Measurements from ENCODE around the gene GBX1. TPM values are rescaled to one million over a fixed set of nuclear protein-coding genes. Genes with fewer than 3 reads are reported as not detected.

GBX1 gene
- polyA plus RNA-seq, 1 donor (not counting 4 experiments of a cell fraction or from before 2014, with no cell fraction given), result not detected

DNA sequence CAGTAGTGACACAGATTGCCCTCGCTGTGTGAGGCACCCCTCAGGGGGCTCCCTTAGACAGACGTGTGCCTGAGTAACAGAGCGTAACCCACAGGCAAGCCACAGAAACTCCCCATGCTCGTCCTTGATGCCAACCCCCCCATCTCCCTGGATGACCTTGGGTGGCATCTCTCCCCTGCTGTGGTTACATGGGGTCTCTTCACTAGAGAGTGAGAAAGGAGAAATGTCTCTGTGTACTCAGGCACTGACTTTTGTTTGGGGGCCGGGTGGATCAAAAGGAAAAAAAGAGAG lies 20.7 kb upstream of the GBX1 start:
- Histone ChIP-seq H3K36me3 (ENCODE audit: control insufficient read depth in 2 of 2, extremely low read depth in 1 of 2, insufficient read depth in 2 of 2, low read length in 2 of 2) (no peaks in the 10 kb centered on the region), H3K4me2 (ENCODE audit: control insufficient read depth, extremely low read depth, insufficient read depth, low read depth, low read length) (no peak overlapping the region), H3K4me1 (ENCODE audit: control insufficient read depth, extremely low read depth, insufficient read depth, low read length) (no peaks in the 10 kb centered on the region), H3K9ac (ENCODE audit: control insufficient read depth, extremely low read depth, insufficient read depth, low read length) (no peak overlapping the region), H2AFZ (ENCODE audit: control insufficient read depth, low read length) (no peak overlapping the region), H3K9me3 (ENCODE audit: control insufficient read depth, low read depth, low read length) (no peaks in the 10 kb centered on the region), H4K20me1 (ENCODE audit: control insufficient read depth, extremely low read depth, insufficient read depth, low read length) (no peaks in the 10 kb centered on the region), H3K79me2 (ENCODE audit: control insufficient read depth, insufficient read depth, low read length) (no peaks in the 10 kb centered on the region), H3K9me1 (ENCODE audit: control insufficient read depth, extremely low read depth, insufficient read depth, low read length) (no peaks in the 10 kb centered on the region), H3K27ac (ENCODE audit: control insufficient read depth, insufficient read depth, low read length) (no peak overlapping the region), H3K4me3 (ENCODE audit: control insufficient read depth in 2 of 3, extremely low read depth in 1 of 3, insufficient read depth in 2 of 3, low read depth in 1 of 3, low read length in 3 of 3) (no peak overlapping the region), H3K27me3 (ENCODE audit: control insufficient read depth, extremely low read depth, insufficient read depth, low read length) (peaks cover 21% of the 10 kb centered on the region)
- TF ChIP-seq EZH2 (IDR thresholded peaks at IDR 0.05; ENCODE audit: low read length), result no peak
- TF ChIP-seq, protein P1, sequence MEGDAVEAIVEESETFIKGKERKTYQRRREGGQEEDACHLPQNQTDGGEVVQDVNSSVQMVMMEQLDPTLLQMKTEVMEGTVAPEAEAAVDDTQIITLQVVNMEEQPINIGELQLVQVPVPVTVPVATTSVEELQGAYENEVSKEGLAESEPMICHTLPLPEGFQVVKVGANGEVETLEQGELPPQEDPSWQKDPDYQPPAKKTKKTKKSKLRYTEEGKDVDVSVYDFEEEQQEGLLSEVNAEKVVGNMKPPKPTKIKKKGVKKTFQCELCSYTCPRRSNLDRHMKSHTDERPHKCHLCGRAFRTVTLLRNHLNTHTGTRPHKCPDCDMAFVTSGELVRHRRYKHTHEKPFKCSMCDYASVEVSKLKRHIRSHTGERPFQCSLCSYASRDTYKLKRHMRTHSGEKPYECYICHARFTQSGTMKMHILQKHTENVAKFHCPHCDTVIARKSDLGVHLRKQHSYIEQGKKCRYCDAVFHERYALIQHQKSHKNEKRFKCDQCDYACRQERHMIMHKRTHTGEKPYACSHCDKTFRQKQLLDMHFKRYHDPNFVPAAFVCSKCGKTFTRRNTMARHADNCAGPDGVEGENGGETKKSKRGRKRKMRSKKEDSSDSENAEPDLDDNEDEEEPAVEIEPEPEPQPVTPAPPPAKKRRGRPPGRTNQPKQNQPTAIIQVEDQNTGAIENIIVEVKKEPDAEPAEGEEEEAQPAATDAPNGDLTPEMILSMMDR (optimal IDR thresholded peaks at IDR 0.05 in 1 of 3, IDR thresholded peaks at IDR 0.05 in 1 of 3, conservative IDR thresholded peaks at IDR 0.05 in 1 of 3; ENCODE audit: extremely low read depth in 1 of 3, insufficient read depth in 2 of 3, low read length in 3 of 3), result no peak
- no peak for DNase-seq (ENCODE audit: low read depth, low spot score)
- no peak for FAIRE-seq
- dilution Hi-C loops (cut with MboI; ENCODE audit: extremely low pct_ligation_motif_present, low sequenced_read_pairs), result no loop called here

DNA sequence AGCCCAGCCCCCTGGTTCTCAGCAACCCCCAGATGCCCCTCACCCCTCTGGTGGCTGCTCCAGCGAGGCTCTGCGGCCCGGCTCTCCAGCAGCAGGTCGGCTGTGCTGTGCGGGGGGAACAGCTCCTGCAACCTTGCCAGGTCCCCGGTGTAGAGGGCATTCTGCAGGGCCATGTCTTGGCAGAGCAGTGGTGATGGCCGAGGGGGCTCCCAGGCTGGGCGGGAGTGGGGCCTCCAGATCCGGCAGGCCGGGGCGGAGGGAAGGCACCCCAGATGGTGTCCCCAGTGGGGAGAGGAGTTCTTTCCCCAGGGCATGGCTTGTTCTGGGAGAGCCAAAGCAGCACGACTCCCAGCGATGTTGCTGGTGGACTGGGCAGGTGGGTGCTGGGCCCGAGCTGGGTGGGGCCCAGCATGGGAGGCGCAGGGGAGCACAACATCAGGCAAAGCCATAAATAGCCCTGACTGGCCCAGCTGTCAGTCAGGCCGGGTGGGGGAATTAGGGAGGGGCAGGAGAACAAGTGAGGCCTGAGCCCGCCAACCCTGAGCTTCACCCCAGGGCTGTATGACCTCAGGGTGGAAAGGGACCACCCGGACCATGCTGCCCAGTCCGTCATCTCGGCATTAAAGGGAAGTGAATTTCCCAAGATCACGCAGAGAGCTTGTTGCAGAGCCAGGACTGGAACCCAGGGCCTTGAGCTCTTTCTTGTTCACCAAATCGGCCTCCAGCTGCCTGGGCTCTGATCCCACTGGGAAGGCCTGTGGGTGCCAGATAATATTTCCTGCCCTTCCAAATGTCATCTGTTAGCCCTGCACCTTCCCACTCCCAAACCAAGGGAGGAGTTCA lies 20.1 kb upstream of the GBX1 start:
- Histone ChIP-seq H3K4me3 (ENCODE audit: control insufficient read depth in 2 of 3, extremely low read depth in 1 of 3, insufficient read depth in 2 of 3, low read depth in 1 of 3, low read length in 3 of 3) (no peak overlapping the region), H3K79me2 (ENCODE audit: control insufficient read depth, insufficient read depth, low read length) (no peaks in the 10 kb centered on the region), H3K4me1 (ENCODE audit: control insufficient read depth, extremely low read depth, insufficient read depth, low read length) (no peaks in the 10 kb centered on the region), H3K27ac (ENCODE audit: control insufficient read depth, insufficient read depth, low read length) (no peak overlapping the region), H3K9me1 (ENCODE audit: control insufficient read depth, extremely low read depth, insufficient read depth, low read length) (no peaks in the 10 kb centered on the region), H3K36me3 (ENCODE audit: control insufficient read depth in 2 of 2, extremely low read depth in 1 of 2, insufficient read depth in 2 of 2, low read length in 2 of 2) (no peaks in the 10 kb centered on the region), H4K20me1 (ENCODE audit: control insufficient read depth, extremely low read depth, insufficient read depth, low read length) (no peaks in the 10 kb centered on the region), H3K9ac (ENCODE audit: control insufficient read depth, extremely low read depth, insufficient read depth, low read length) (no peak overlapping the region), H2AFZ (ENCODE audit: control insufficient read depth, low read length) (no peak overlapping the region), H3K27me3 (ENCODE audit: control insufficient read depth, extremely low read depth, insufficient read depth, low read length) (peaks cover 21% of the 10 kb centered on the region), H3K4me2 (ENCODE audit: control insufficient read depth, extremely low read depth, insufficient read depth, low read depth, low read length) (no peak overlapping the region), H3K9me3 (ENCODE audit: control insufficient read depth, low read depth, low read length) (no peaks in the 10 kb centered on the region)
- DNase-seq (ENCODE audit: low read depth, low spot score), result no peak
- TF ChIP-seq, protein P1 (optimal IDR thresholded peaks at IDR 0.05 in 1 of 3, IDR thresholded peaks at IDR 0.05 in 1 of 3, conservative IDR thresholded peaks at IDR 0.05 in 1 of 3; ENCODE audit: extremely low read depth in 1 of 3, insufficient read depth in 2 of 3, low read length in 3 of 3), result no peak
- no peak for TF ChIP-seq EZH2 (IDR thresholded peaks at IDR 0.05; ENCODE audit: low read length)
- FAIRE-seq, result no peak
- dilution Hi-C loops (cut with MboI; ENCODE audit: extremely low pct_ligation_motif_present, low sequenced_read_pairs), result no loop called here
